HT1080 (cell line): ENCODE data around the gene INPP4B. TPM values are rescaled to one million over a fixed set of nuclear protein-coding genes. Genes with fewer than 3 reads are reported as not detected.

Experiments used
- DNase-seq: peaks from one replicate; pipeline ENCODE4 v3.0.0-alpha.2; 2015; ENCODE audit warnings: low read depth
- total RNA-seq: library from RNA; depleted of rRNA; stranded (reverse); fragments of >200 nt; shearing (Covaris generic); gene quantifications from 2 replicates; pipeline ENCODE4 v1.2.3, GENCODE V29; 2014

Gene INPP4B
- total RNA-seq, 1 experiment from 2014 or later = 9.3 TPM

DNA sequence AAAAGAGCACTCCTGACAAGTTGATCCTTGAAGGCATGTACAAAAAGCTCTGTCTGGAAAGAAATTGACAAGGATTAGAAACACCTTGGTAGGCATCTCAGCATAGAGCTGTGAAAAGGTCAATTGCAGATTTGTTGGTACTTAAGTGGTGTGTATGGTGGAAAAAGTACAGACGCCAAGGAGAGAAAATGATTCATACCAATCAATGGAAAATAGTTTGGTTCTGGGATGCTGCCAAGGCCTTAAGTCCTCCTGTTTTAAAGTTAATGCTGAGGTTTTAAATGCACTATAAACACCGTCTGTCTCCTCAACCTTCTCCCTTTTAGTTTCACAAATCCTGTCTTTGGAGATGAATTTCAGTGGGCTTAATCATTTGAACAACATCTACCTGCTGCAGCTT is 685.6 kb downstream of the INPP4B start:
- DNase-seq = no peak

- DNase-seq = no peak
Observed at GRCh38 chr4:142158980-142159379, 687.1 kb downstream of the INPP4B start.

DNA sequence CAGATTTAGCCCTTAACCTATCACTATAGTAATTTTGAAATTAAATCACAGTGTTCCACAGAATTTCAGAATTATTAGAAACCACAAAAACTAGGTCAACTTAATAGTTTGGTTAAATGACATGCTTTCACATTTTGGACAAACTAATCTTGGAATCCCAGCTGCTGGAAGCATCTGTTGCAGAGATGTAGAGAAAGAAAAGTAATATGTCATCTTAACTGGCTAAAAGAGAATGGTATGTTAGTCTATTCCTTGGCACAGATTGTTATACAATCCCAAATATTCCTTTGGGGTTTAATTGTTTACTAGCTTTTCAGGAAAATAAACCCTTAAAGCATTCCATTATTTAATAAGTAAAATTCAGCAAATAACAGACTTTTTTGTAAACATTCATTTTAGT is 689.8 kb downstream of the INPP4B start:
- DNase-seq = no peak

DNA sequence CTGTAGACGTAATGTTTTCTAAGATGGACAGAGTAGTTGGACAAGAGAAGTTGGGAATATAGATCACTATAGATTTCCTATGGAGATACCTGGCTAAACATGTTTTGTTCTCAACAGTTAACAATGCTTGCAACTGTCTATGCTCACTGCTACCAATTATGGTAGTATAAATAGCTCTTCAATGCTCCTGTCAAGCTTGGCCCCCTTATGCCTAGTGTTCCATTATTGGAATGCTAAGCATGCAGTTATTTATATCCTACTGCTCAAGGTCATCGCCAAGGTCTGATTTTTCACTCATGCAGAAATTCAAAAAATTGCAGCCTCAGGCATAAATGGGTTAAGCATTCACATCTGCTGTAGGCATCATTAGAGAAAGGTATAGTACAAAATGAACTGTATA is 690.8 kb downstream of the INPP4B start:
- no peak for DNase-seq

DNA sequence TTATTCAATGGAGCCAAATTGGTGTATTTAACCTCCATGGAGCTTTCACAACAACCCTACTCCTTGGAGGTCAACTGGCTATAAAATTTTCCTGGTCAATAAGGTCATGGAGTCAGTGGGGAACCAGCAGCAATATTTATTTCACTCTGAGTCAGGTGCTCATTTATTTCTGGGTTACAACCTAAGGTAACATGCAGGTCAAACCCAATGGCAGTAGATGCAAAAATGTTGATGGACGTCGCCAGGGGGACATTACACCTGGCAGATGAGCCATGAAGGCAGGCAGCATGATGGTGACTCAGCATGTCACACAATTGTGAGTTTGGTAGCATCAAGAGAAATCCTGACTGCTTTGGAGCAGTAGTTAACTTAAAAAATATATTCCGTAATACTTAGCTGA is 695.6 kb downstream of the INPP4B start:
- DNase-seq = no peak

DNA sequence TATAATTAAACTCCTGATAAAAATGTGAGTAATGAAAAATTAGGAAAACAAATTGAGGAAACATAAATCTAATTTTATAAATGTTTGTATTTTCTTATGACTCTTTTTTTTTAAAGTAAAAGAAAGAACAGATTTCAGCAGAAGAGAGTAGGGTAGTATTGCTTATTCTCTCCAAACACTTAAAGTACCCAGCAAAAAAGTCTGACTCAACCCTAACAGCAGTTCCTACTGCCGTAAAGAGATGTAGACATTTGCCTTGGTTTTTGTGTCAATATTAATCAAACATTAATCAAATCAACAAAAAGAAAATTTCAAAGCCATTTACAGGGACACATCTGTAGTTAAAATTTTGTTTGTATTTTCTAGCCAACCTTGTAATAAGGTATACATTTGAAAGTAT is 701.3 kb downstream of the INPP4B start:
- no peak for DNase-seq

- DNase-seq = no peak
Observed at GRCh38 chr4:142142366-142143054, 703.6 kb downstream of the INPP4B start.

DNA sequence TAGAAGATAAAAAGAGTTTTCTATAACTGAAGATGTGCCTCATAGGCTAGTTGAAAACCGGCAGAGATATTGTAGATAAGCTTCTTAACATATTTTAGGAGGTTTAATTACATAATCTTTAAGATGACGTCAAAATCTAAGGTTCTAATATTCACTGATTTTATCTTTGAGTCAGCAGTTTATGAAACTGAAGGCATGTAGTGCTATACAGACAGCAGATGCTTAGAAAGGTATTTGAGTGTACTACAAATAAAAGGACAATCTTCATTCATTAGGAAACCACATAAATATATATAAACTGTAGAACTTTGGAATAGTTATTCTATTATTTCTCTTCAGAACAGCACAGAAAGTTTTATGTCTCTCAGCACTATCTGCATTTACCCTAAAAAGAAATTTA is 704.9 kb downstream of the INPP4B start:
- no peak for DNase-seq

DNA sequence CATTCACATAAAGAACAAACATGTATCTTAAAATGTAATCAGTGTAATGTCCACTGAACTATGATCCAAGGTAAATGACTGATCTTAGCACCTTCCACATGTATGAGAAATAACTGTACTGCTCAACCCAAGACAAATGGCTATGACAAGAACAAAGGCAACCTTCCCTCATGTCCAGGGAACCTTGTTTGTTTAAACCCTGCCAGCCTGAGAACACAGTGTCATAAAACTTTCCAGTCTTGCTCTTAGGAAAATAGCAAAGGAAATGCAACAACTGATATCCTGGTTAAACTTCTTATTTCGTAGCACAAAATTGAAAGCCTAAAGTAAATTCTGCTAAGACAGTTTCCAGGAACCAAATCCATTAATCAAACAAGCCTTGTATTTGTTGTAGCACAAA is 715.4 kb downstream of the INPP4B start:
- DNase-seq = no peak

DNA sequence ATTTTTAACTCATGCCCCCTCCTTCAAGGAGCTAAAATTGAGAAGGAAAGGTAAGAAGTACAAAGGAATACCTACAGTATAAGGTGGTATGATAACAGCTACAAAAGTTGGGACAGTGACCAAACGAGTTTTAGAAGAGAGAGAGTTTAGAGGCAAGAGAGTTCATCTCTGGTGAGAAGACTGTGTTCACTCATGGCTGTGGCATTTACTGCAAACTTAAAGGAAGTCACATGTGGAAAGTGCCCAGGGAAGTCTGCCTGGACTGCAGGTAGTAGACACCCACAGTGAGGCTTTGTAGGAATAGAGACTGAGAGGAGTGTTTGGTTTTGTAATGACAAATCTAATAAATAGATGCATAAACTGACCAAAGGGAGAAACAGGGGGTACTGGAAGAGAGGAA is 716.2 kb downstream of the INPP4B start:
- no peak for DNase-seq

DNA sequence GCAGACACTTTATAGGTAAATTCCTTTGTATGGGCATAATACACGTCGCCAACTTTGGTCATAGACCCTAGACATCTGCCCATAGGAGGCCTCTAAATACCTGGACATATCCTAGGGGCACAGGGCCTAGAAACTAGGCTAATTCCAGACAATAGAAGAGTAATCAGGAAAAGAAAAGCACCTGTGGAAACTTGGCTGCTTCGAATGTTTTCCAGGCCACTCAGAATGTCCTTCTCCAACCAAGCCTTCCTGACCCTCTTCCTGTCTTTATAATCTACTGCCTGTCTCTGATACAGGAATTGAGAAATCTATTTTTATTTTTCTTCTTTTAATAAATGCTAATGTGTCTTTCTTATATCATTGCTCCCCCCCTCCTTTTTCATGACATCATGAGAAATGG is 716.6 kb downstream of the INPP4B start:
- no peak for DNase-seq

GRCh38 chr4:142128529-142128928 is 717.6 kb downstream of the INPP4B start:
- DNase-seq = no peak

DNA sequence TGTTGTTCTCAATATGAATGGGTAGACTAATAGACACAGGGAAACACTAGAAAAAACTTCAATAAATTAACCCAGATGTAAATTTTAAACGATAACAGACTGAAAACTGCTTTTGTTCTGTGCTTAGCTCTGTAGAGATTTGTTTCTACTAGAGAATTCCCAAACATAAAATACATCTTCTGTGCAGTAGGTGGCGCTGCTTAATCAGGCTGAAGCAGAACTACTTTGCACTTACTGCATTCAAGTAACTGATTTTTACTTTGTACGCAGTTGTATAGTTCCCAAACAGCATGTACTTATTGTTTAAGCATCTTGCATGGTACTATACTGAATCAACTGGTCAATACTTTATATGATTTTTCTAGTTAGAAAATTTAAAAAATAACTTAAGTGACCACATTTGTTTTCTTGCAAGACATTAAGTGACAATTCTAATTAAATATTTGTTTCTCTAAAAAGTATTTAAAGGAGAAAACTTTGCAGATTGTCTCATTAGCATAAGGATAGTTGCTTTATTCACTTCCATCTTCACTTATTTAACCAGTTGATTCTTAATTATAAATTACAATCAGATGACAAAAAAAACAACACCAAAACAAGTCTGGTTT is 719.1 kb downstream of the INPP4B start:
- DNase-seq = peak; percentile 40

- DNase-seq = no peak
Observed at GRCh38 chr4:142124874-142125273, 721.2 kb downstream of the INPP4B start.

- no peak for DNase-seq
Observed at GRCh38 chr4:142121448-142122350, 724.4 kb downstream of the INPP4B start.

GRCh38 chr4:142120921-142121320 is 725.2 kb downstream of the INPP4B start:
- no peak for DNase-seq

DNA sequence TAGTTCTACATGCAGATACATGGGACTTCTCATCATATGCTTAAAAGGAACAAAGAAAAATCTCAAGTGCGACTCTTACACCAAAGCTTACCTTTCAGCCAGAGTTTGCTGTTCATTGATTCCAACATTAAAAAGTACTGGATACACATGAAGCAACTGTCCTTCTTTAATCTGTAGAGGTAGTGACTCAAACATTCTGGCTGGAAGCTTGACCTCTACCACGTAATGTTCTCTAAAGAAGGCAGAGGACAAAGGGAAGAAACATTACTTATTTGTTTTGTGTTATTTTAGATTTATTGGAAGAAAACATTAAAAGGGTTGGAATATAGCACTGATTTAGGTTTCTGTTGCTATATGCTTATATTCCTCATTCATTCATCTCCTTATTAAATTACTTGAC is 733.6 kb downstream of the INPP4B start:
- no peak for DNase-seq

DNA sequence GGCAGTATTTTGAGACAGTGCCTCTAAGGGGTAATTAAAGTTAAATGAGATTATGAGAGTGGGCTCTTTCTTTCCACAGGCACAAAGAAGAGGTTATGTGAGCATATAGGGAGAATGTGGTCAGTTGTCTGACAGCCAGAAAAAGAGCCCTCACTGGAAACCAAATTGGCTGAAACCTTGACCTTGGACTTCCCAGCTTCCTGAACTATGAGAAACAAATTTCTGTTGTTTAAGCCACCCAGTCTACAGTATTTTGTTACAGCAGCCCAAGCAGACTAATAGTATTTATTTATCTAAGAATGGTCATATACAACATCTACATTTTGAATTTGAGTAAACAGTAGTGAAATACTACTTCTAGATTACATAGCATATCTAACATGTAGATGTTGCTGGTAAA is 736.0 kb downstream of the INPP4B start:
- no peak for DNase-seq

GRCh38 chr4:142104041-142104440 is 742.1 kb downstream of the INPP4B start:
- DNase-seq = no peak

GRCh38 chr4:142101401-142101800 is 744.7 kb downstream of the INPP4B start:
- DNase-seq = no peak

DNA sequence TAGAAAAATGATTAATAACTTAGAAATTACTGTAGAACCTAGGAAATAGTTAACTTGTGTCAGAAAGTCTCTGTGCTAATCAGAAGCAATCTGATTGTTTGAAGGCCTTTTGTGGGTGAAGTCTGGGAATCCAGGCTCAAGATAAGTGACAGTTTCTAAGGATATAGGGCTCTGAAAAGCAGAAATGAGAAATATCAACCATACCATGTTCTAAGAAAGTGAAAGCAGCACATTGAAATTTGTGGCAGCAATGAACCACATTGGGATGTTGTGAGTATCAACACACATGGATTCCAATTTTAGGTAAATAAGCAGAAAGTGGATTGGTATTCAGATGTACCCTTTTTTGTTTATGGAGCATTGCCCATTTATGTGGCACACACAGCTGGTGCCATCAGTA is 745.2 kb downstream of the INPP4B start:
- DNase-seq = no peak

- DNase-seq = no peak
Observed at GRCh38 chr4:142098900-142099545, 747.1 kb downstream of the INPP4B start.
